Panc1 (cell line): ENCODE measurements around the gene IAH1.

Source experiments
- CTCF ChIP-seq: fragments of 450-650 bp; IDR thresholded peaks from 2 replicates; pipeline ENCODE4 v1.5.1; 2017; ENCODE audit warnings: mild to moderate bottlenecking
- POLR2AphosphoS5 ChIP-seq: IDR thresholded peaks from 2 replicates; pipeline ENCODE4 v1.6.1; 2012; ENCODE audit warnings: mild to moderate bottlenecking, low read depth, low read length, moderate library complexity
- REST ChIP-seq, 2 experiments: IDR thresholded peaks; 2 replicates each; pipeline ENCODE4 v1.6.1; 2011 to 2012; ENCODE audit warnings: low read depth in 2 of 2, control low read depth in 1 of 2, low read length in 1 of 2, mild to moderate bottlenecking in 1 of 2, moderate library complexity in 1 of 2; ENCODE audit not compliant: insufficient read depth in 1 of 2
- SIN3A ChIP-seq: IDR thresholded peaks from 2 replicates; pipeline ENCODE4 v1.6.1; 2012; ENCODE audit warnings: low read depth, mild to moderate bottlenecking, low read length, moderate library complexity, borderline replicate concordance; ENCODE audit not compliant: insufficient read depth
- TCF7L2 ChIP-seq: IDR thresholded peaks from 2 replicates; pipeline ENCODE4 v1.6.1; 2011; ENCODE audit warnings: mild to moderate bottlenecking, low read depth, low read length, inconsistent platforms

GRCh38 chr2:9465170-9465569, 9.2 kb upstream of the IAH1 start:
- TF ChIP-seq CTCF (no peak), POLR2AphosphoS5 (no peak), REST (IDR thresholded peaks at IDR 0.05; ENCODE audit: insufficient read depth in 1 of 2, low read depth in 2 of 2, low read length in 1 of 2) (no peak), SIN3A (no peak), TCF7L2 (no peak)
